Endothelial cell of umbilical vein (primary cell): ENCODE results near the gene SNAP25. TPM values are rescaled to one million over a fixed set of nuclear protein-coding genes. Genes with fewer than 3 reads are reported as not detected.

Experiments used
- BruUV-seq: library from RNA; stranded (reverse); fragments of 400-500 nt; replicated peaks from 2 replicates; lab custom pipeline; 2021; lab: Mats Ljungman, UMichigan
- CTCF ChIA-PET: fragments of 300-600, 350-600 bp; sonication (Branson Sonifier 250); formaldehyde crosslinking; loops from one replicate; lab custom pipeline; 2021; ENCODE audit warnings: antibody characterized with exemption, inconsistent platforms; lab: Charles Lee
- POLR2A ChIA-PET: fragments of 300-600, 350-600 bp; sonication (Branson Sonifier 250); formaldehyde crosslinking; loops from one replicate; lab custom pipeline; 2021; ENCODE audit warnings: antibody characterized with exemption, inconsistent platforms; lab: Charles Lee
- DNase-seq: peaks from one replicate; pipeline ENCODE4 v3.0.0-alpha.2; 2011; ENCODE audit warnings: low read depth, low spot score
- FAIRE-seq: peaks from 2 replicates; lab custom pipeline; 2011; peaks lifted over from hg19 to GRCh38; lab: Jason Lieb, UNC
- H2AFZ ChIP-seq: 2 replicates; pipeline ENCODE4 v1.6.0; 2012; ENCODE audit warnings: low read depth, low read length, control low read depth, inconsistent platforms
- H3K27ac ChIP-seq: 2 replicates; pipeline ENCODE4 v1.5.1; 2011; ENCODE audit warnings: low read depth, mild to moderate bottlenecking, control low read depth, low read length, moderate library complexity; ENCODE audit not compliant: insufficient read depth
- H3K27me3 ChIP-seq, 2 experiments: 2 replicates each; pipeline versions ENCODE4 v1.6.0 to v1.6.1; 2011; ENCODE audit warnings: low read length in 2 of 2, mixed read lengths in 1 of 2; ENCODE audit not compliant: control insufficient read depth in 2 of 2, insufficient read depth in 2 of 2
- H3K36me3 ChIP-seq, 2 experiments: 2 replicates in 1 of 2; 3 replicates in 1 of 2; pipeline ENCODE4 v1.5.1; 2011; ENCODE audit warnings: low read length in 2 of 2, mild to moderate bottlenecking in 1 of 2, moderate library complexity in 1 of 2; ENCODE audit not compliant: control insufficient read depth in 2 of 2, insufficient read depth in 2 of 2; ENCODE audit errors: extremely low read depth in 1 of 2
- H3K4me1 ChIP-seq: 3 replicates; pipeline ENCODE4 v1.5.1; 2011; ENCODE audit warnings: mild to moderate bottlenecking, low read length; ENCODE audit not compliant: control insufficient read depth, insufficient read depth; ENCODE audit errors: extremely low read depth
- H3K4me2 ChIP-seq: 2 replicates; pipeline ENCODE4 v1.6.1; 2011; ENCODE audit warnings: low read length, control low read depth, mixed read lengths; ENCODE audit not compliant: insufficient read depth
- H3K4me3 ChIP-seq, 3 experiments: fragments of 200-600 bp in 1 of 3; sonication (generic), shearing (Covaris generic) in 1 of 3; replicated peaks in 1 of 3; 2 replicates each; pipeline ENCODE4 v1.5.1; 2011 to 2016; ENCODE audit warnings: control low read depth in 3 of 3, low read length in 3 of 3, mild to moderate bottlenecking in 2 of 3, inconsistent platforms in 1 of 3, low read depth in 1 of 3, moderate library complexity in 1 of 3; ENCODE audit not compliant: insufficient read depth in 1 of 3
- H3K79me2 ChIP-seq: 2 replicates; pipeline ENCODE4 v1.6.0; 2012; ENCODE audit warnings: low read length, inconsistent platforms; ENCODE audit not compliant: control insufficient read depth, insufficient read depth
- H3K9ac ChIP-seq: replicated peaks from 2 replicates; pipeline ENCODE3; 2011; ENCODE audit warnings: low read length, control low read depth; ENCODE audit not compliant: insufficient read depth; ENCODE audit errors: extremely low read depth
- H3K9me1 ChIP-seq: replicated peaks from 3 replicates; pipeline ENCODE4 v1.6.0; 2011; ENCODE audit warnings: mild to moderate bottlenecking, low read length; ENCODE audit not compliant: control insufficient read depth, insufficient read depth; ENCODE audit errors: extremely low read depth
- H3K9me3 ChIP-seq: replicated peaks from 2 replicates; pipeline ENCODE4 v1.5.1; 2012; ENCODE audit warnings: low read length, inconsistent platforms; ENCODE audit not compliant: control insufficient read depth, insufficient read depth
- H4K20me1 ChIP-seq: replicated peaks from 2 replicates; pipeline ENCODE3; 2011; ENCODE audit warnings: mild to moderate bottlenecking, low read length; ENCODE audit not compliant: control insufficient read depth, insufficient read depth; ENCODE audit errors: extremely low read depth
- EZH2 ChIP-seq: IDR thresholded peaks from 2 replicates; pipeline ENCODE4 v1.6.1; 2012; ENCODE audit warnings: borderline replicate concordance, low read depth, mild to moderate bottlenecking, moderate library complexity, low read length, inconsistent platforms; ENCODE audit not compliant: severe bottlenecking
- FOS ChIP-seq: IDR thresholded peaks from 2 replicates; pipeline ENCODE4 v1.6.1; 2011; ENCODE audit warnings: mild to moderate bottlenecking, low read length, moderate library complexity, borderline replicate concordance; ENCODE audit not compliant: insufficient read depth
- GATA2 ChIP-seq: IDR thresholded peaks from 2 replicates; pipeline ENCODE4 v1.7.0; 2011; ENCODE audit warnings: low read depth, mild to moderate bottlenecking, moderate library complexity, mixed read lengths, low read length; ENCODE audit not compliant: insufficient read length, insufficient read depth
- JUN ChIP-seq: IDR thresholded peaks from 2 replicates; pipeline ENCODE4 v1.6.1; 2011; ENCODE audit warnings: borderline replicate concordance, low read depth; ENCODE audit not compliant: insufficient read length, insufficient read depth
- MYC ChIP-seq: IDR thresholded peaks from one replicate; pipeline ENCODE4 v1.6.1; 2011; ENCODE audit warnings: mild to moderate bottlenecking, low read depth, low read length
- POLR2A ChIP-seq: IDR thresholded peaks from 2 replicates; pipeline ENCODE4 v1.6.1; 2012; ENCODE audit warnings: low read depth, mild to moderate bottlenecking, control low read depth, low read length
- POLR2AphosphoS5 ChIP-seq: IDR thresholded peaks from 2 replicates; pipeline ENCODE4 v1.6.1; 2012; ENCODE audit warnings: low read depth, mild to moderate bottlenecking, control low read depth, low read length, moderate library complexity; ENCODE audit not compliant: insufficient read depth
- dilution Hi-C: fragments of 300-500 bp; cut with MboI; formaldehyde crosslinking; loops from one replicate; pipeline ENCODE4 v1.15.0; 2019; ENCODE audit warnings: low sequenced_read_pairs; ENCODE audit not compliant: extremely low pct_ligation_motif_present
- intact Hi-C: fragments of 100-400 bp; cut with micrococcal nuclease; formaldehyde crosslinking; loops from one replicate; pipeline ENCODE4 v1.10.0; 2022
- polyA plus RNA-seq, 4 experiments: library from polyadenylated mRNA; depleted of rRNA in 3 of 4; stranded (reverse) in 3 of 4; unstranded in 1 of 4; fragments of >200 nt; gene quantifications; 2 replicates each; pipeline versions ENCODE4 v1.2.1 to v1.2.3, GENCODE V29; 2011 to 2012; ENCODE audit warnings: missing spikeins in 1 of 4
- total RNA-seq: library from RNA; stranded (reverse); gene quantifications from 2 replicates; pipeline ENCODE4 v1.2.3, GENCODE V29; 2021
- TF ChIP-seq, protein P1 (sequence below), 2 donors: IDR thresholded peaks; 1 replicate in 1 of 2; 2 replicates in 1 of 2; pipeline ENCODE4 v1.5.1; 2011; ENCODE audit warnings: low read length in 2 of 2, mild to moderate bottlenecking in 2 of 2, moderate library complexity in 2 of 2, control low read depth in 1 of 2, inconsistent platforms in 1 of 2, low read depth in 1 of 2; ENCODE audit not compliant: insufficient read depth in 1 of 2; ENCODE audit errors: extremely low read depth in 1 of 2
- TF ChIP-seq, protein P2 (sequence below): IDR thresholded peaks from 2 replicates; pipeline ENCODE4 v1.6.1; 2011; ENCODE audit not compliant: insufficient read depth, insufficient read length

Gene SNAP25
- total and polyA plus RNA-seq, 2 donors (not counting 3 experiments of a cell fraction or from before 2014, with no cell fraction given) = 3.9 to 4.4 TPM

DNA sequence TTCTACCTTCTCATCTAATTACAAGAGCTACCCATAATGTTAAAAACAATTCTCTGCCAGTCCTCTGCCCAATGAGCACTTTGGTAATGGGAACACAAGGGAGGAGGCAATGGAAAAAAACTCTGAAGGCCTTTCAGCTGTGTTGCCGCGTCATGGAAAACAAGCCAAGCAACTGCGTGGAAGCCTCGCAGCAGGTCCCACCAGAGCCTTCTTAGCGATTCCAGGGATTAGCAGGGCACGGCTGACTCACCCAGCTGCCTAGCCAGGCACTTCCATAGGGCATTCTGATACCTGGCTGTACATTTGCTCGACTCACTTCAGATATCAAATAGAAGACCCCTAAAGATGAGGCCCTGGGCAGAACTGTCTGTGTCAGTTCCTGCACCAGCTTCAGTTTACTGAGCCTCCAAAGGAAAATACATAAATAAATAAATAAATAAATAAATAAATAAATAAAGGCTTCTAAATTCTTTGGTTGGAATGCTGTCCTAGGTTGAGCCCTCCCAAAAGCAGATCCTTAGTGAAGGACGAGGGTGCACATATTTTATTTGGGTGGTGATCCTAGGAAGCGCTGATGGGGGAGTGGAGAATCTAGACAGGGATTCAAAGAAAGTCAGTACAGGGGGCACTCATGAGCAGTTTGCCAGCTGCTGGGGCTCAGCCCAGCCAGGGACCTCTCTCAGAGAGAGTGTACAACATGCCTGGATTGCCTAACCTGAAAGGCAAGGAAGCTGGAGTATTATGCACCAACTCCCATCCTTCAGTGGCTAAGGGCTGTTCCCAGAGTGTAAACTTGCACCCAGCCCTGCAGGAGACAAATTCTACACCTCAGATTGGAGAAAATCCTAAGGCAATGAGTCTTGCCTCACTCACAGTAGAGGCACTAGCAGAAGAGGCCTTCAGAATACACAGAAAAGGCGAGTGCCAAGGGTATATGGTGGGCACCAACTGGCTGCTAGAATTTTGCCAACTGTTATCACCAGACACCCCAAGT lies 18.2 kb downstream of the SNAP25 start:
- FAIRE-seq (no peak), DNase-seq (no peak)
- BruUV-seq = no TSS peak
- no peaks in the 10 kb centered on the region for H3K4me1 ChIP-seq
- TF ChIP-seq MYC (no peak), FOS (no peak), POLR2AphosphoS5 (no peak), EZH2 (no peak), JUN (no peak), GATA2 (no peak), POLR2A (no peak)
- TF ChIP-seq, protein P1, sequence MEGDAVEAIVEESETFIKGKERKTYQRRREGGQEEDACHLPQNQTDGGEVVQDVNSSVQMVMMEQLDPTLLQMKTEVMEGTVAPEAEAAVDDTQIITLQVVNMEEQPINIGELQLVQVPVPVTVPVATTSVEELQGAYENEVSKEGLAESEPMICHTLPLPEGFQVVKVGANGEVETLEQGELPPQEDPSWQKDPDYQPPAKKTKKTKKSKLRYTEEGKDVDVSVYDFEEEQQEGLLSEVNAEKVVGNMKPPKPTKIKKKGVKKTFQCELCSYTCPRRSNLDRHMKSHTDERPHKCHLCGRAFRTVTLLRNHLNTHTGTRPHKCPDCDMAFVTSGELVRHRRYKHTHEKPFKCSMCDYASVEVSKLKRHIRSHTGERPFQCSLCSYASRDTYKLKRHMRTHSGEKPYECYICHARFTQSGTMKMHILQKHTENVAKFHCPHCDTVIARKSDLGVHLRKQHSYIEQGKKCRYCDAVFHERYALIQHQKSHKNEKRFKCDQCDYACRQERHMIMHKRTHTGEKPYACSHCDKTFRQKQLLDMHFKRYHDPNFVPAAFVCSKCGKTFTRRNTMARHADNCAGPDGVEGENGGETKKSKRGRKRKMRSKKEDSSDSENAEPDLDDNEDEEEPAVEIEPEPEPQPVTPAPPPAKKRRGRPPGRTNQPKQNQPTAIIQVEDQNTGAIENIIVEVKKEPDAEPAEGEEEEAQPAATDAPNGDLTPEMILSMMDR (IDR thresholded peaks at IDR 0.05; ENCODE audit: extremely low read depth in 1 of 2, insufficient read depth in 1 of 2, low read depth in 1 of 2, low read length in 2 of 2) = no peak
- TF ChIP-seq, protein P2, sequence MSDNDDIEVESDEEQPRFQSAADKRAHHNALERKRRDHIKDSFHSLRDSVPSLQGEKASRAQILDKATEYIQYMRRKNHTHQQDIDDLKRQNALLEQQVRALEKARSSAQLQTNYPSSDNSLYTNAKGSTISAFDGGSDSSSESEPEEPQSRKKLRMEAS = no peak
- POLR2A ChIA-PET = no interaction called here
- no peak overlapping the region for H3K4me2 ChIP-seq
- intact Hi-C loops = no loop called here
- H2AFZ ChIP-seq = no peak overlapping the region
- H3K9me1 ChIP-seq = no peaks in the 10 kb centered on the region
- H3K27me3 ChIP-seq = peaks cover 0 to 4% of the 10 kb centered on the region in 2 experiments
- no peak overlapping the region for H3K4me3 ChIP-seq
- H3K9me3 ChIP-seq = no peaks in the 10 kb centered on the region
- H3K9ac ChIP-seq = no peak overlapping the region
- no peaks in the 10 kb centered on the region for H3K36me3 ChIP-seq
- dilution Hi-C loops = no loop called here
- H4K20me1 ChIP-seq = no peaks in the 10 kb centered on the region
- no peaks in the 10 kb centered on the region for H3K79me2 ChIP-seq
- CTCF ChIA-PET = interaction anchor here (0.8 kb wide), 1 partner anchor 145 kb away, joined by 3 read pairs; no protein-coding TSS in a partner anchor
- H3K27ac ChIP-seq = no peak overlapping the region
